Activated T-cell treated with anti-CD3 and anti-CD28 coated beads, Interleukin-2, amount 50 U/mL, for 72 hours (primary cell): ENCODE measurements around the gene POU3F1. TPM values are rescaled to one million over a fixed set of nuclear protein-coding genes. Genes with fewer than 3 reads are reported as not detected.

Experiments used
- ATAC-seq, 2 donors: fragments of 150-1000 bp; cut with Tn5 transposase; replicated peaks in 1 of 2; 2 replicates each; pipeline ENCODE4 v1.10.0; 2021; ENCODE audit warnings: moderate library complexity in 2 of 2, mild to moderate bottlenecking in 1 of 2
- DNase-seq, 2 donors: peaks; one replicate each; pipeline ENCODE4 v3.0.0; 2021 to 2022; ENCODE audit warnings: mixed read lengths in 1 of 2
- H3K27ac Mint-ChIP-seq: one replicate; pipeline ENCODE4 v1.8.0; 2022; ENCODE audit warnings: mild to moderate bottlenecking, moderate library complexity, mixed read lengths
- H3K27me3 Mint-ChIP-seq: one replicate; pipeline ENCODE4 v1.8.0; 2022; ENCODE audit warnings: low read depth, mixed read lengths
- H3K36me3 Mint-ChIP-seq, 2 donors: one replicate each; pipeline ENCODE4 v1.8.0; 2022; ENCODE audit warnings: mixed read lengths in 2 of 2, mild to moderate bottlenecking in 1 of 2; ENCODE audit not compliant: insufficient read depth in 2 of 2
- H3K4me1 Mint-ChIP-seq: one replicate; pipeline ENCODE4 v1.8.0; 2022; ENCODE audit warnings: low read depth, mixed read lengths
- H3K4me3 Mint-ChIP-seq, 2 donors: one replicate each; pipeline ENCODE4 v1.8.0; 2022; ENCODE audit warnings: mild to moderate bottlenecking in 2 of 2, mixed read lengths in 2 of 2, moderate library complexity in 2 of 2
- H3K9me3 Mint-ChIP-seq, 2 donors: one replicate each; pipeline ENCODE4 v1.8.0; 2022; ENCODE audit warnings: mixed read lengths in 2 of 2
- total RNA-seq, 2 donors: library from RNA; stranded (reverse); gene quantifications; one replicate each; pipeline ENCODE4 v1.2.3, GENCODE V29; 2022

POU3F1 gene
- total RNA-seq, 2 donors from 2014 or later = not detected

DNA sequence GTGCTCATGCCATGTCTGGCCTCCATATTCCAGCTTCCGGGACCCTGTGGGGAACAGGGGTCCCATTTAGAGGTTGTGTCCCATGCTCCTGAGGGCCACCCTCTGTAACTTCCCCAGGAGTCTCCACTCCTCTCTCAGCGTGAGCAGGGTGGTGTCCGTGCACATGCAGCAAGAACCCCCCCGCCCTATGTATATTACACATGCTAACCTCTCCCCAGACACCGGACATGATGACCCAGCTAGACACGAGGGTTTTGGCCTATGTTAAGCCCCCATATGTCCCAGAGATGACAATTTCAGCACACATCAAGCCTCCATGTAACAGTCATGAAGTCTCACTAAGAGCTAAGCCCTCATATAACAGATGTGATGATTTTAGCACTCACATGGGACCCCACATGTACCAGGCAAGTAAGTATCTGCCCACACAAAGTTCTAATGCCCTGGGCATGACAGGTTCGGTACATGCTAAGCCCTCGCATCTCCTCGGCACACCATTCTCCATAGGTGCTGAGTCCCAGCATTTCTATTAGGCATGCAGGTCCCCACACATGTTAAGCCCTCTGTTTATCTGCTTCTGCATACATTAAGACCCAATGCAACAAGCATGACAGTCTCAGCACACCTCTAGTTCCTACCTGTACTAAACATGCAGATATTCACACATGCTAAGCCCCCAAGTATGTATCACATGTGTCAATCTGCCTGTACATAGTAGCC lies 48.3 kb downstream of the POU3F1 start:
- Mint-ChIP-seq H3K27me3 (no peaks in the 10 kb centered on the region), H3K4me1 (peaks cover 45% of the 10 kb centered on the region), H3K27ac (no peak overlapping the region), H3K9me3 (no peaks in the 10 kb centered on the region), H3K4me3 (no peak overlapping the region), H3K36me3 (peaks cover 4 to 5% of the 10 kb centered on the region in 2 donors)
- ATAC-seq (no peak), DNase-seq (no peak)

DNA sequence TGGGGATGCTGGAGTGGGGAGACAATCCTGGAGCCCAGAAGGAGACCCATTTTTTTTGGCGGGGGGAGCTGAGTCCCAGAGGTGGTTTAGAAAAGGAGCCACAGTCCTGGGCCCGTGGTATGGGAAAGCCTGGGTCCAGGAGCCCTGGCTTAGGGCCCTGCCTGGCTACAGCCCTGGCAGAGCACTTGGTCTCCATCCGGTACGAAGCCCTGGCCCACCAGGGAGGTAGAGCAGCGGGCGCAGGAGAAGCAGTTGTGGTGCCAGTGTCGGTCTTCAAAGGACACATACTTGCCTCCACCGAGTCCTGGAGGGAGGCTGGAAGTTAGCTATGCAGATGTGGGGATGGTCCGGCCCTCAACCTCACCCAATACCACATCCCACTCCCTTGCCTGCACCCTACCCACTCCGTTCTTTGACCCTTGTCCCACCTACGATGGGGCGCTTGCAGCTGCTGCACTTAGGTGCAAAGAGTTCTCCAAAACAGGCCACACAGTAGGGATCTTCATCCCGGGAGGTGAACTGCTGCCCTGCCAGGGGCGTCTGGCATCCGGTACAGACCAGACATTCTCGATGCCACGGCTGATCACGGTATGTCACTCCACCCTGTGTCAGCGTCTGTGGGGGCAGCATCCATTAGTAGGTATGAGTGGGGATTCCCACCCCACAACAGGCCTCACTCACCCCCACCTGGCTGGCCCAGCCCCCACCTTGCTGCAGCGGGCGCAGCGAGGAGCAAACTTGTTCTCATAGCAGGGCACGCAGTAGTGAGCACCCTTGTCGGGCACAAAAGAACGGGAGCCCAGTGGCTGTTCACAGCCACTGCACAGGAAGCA lies 49.1 kb downstream of the POU3F1 start:
- DNase-seq (no peak), ATAC-seq (no peak)
- peaks cover 42% of the 10 kb centered on the region for H3K4me1 Mint-ChIP-seq
- peaks cover 4 to 5% of the 10 kb centered on the region in 2 donors for H3K36me3 Mint-ChIP-seq
- H3K27ac Mint-ChIP-seq = no peak overlapping the region
- H3K27me3 Mint-ChIP-seq = no peaks in the 10 kb centered on the region
- H3K4me3 Mint-ChIP-seq = no peak overlapping the region
- H3K9me3 Mint-ChIP-seq = no peaks in the 10 kb centered on the region

GRCh38 chr1:37995751-37996345 lies 50.7 kb downstream of the POU3F1 start:
- ATAC-seq = peak in 1 of 2 donors; percentile 60
- no peak overlapping the region for H3K27ac Mint-ChIP-seq
- no peaks in the 10 kb centered on the region for H3K9me3 Mint-ChIP-seq
- H3K4me1 Mint-ChIP-seq = peaks cover 34% of the 10 kb centered on the region
- no peak for DNase-seq
- H3K27me3 Mint-ChIP-seq = no peaks in the 10 kb centered on the region
- H3K4me3 Mint-ChIP-seq = peak overlapping the region; percentile 8 to 71
- peaks cover 4 to 5% of the 10 kb centered on the region in 2 donors for H3K36me3 Mint-ChIP-seq

- H3K36me3 Mint-ChIP-seq = peaks cover 6% of the 10 kb centered on the region in 2 donors
- DNase-seq = no peak
- H3K27me3 Mint-ChIP-seq = no peaks in the 10 kb centered on the region
- ATAC-seq = no peak
- H3K27ac Mint-ChIP-seq = peak overlapping the region; percentile 8
- H3K9me3 Mint-ChIP-seq = no peaks in the 10 kb centered on the region
- peak overlapping the region; percentile 33 to 71 for H3K4me3 Mint-ChIP-seq
- H3K4me1 Mint-ChIP-seq = peaks cover 31% of the 10 kb centered on the region
Observed at GRCh38 chr1:37994886-37995566, 51.6 kb downstream of the POU3F1 start.

Other genes with a start within 250 kb of the POU3F1 start
- gene C1orf122, start 239.0 kb downstream of the POU3F1 start, total RNA-seq = 10 to 100 TPM; 21.1 to 21.8 TPM
- 10 to 100 TPM; 30.0 to 31.3 TPM for gene YRDC, start 238.6 kb downstream of the POU3F1 start, total RNA-seq
- 10 to 100 TPM; 26.8 to 28.1 TPM for gene MTF1, start 187.2 kb downstream of the POU3F1 start, total RNA-seq
- 10 to 100 TPM; 44.7 to 53.6 TPM for gene INPP5B, start 99.7 kb downstream of the POU3F1 start, total RNA-seq
- gene SF3A3, start 56.8 kb downstream of the POU3F1 start, total RNA-seq = 10 to 100 TPM; 67.9 to 81.4 TPM
- gene FHL3, start 41.3 kb downstream of the POU3F1 start, total RNA-seq = 10 to 100 TPM; 32.7 to 34.5 TPM
- 10 to 100 TPM; 28.4 to 31.7 TPM for gene UTP11, start 34.1 kb downstream of the POU3F1 start, total RNA-seq